ENCODE measurements around the gene VWA8. TPM values are rescaled to one million over a fixed set of nuclear protein-coding genes. Genes with fewer than 3 reads are reported as not detected.
A peak's percentile ranks its signal among the peaks of the same experiment; 100 is the strongest.

VWA8 gene
- total RNA-seq, 1 experiment from 2014 or later, result 22.6 TPM

DNA sequence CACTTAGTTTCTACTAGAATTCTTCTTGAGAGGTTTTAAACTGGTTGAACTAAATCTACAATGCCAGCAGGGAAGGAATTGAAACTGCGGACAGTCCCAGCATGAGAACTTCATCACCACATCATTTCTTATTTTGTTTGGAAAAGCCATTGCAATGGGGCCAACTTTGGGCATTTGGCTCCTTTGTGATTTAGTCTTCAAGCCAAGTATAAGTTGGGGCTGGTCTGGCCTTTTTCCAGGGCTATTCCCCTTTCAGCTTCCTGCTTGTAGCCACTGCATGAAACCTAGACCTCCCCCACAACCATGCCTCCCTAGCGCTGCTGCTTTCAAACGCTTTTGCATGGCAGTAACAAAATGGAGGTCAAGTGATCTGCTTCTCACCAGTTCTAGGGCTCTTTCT lies 361.3 kb downstream of the VWA8 start:
- DNase-seq (ENCODE audit: low read depth, low spot score), result no peak
- ChIA-PET POLR2A (no interaction called here), RAD21 (ENCODE audit: low non-redundant PET in 1 of 2, low total read pairs in 2 of 2, uncharacterized antibody in 2 of 2, unreplicated experiment in 2 of 2) (no interaction called here), CTCF (no interaction called here)
- Histone ChIP-seq H3K4me2 (ENCODE audit: low read length) (no peak overlapping the region), H4K20me1 (ENCODE audit: insufficient read depth) (no peaks in the 10 kb centered on the region), H3K9me2 (ENCODE audit: insufficient read depth) (no peaks in the 10 kb centered on the region), H3K4me1 (ENCODE audit: control insufficient read depth in 1 of 2, insufficient read depth in 2 of 2, low read length in 2 of 2) (peaks cover 4 to 11% of the 10 kb centered on the region in 2 experiments; a peak in 3 of 4 replicates), H3K27ac (ENCODE audit: low read depth, low read length) (no peak overlapping the region), H2AFZ (ENCODE audit: low read depth, low read length, poor library complexity, severe bottlenecking) (no peak overlapping the region), H3K9me3 (ENCODE audit: control insufficient read depth in 1 of 2, insufficient read depth in 1 of 2, low read depth in 1 of 2, low read length in 2 of 2) (no peaks in the 10 kb centered on the region), H3K27me3 (ENCODE audit: insufficient read depth, low read length) (no peaks in the 10 kb centered on the region), H3K36me3 (ENCODE audit: control insufficient read depth in 1 of 2, insufficient read depth in 2 of 2, low read length in 2 of 2) (no peaks in the 10 kb centered on the region), H3K4me3 (replicated peaks in 1 of 2; ENCODE audit: low read depth in 1 of 2, low read length in 2 of 2) (no peak overlapping the region), H3K9ac (ENCODE audit: low read length) (no peak overlapping the region), H3K79me2 (ENCODE audit: insufficient read depth, low read length) (no peaks in the 10 kb centered on the region)
- ATAC-seq, result no peak
- BruUV-seq (replicated peaks), result no TSS peak
- intact Hi-C loops (cut with micrococcal nuclease), result no loop called here
- TF ChIP-seq EGR1 (IDR thresholded peaks at IDR 0.05; ENCODE audit: low read depth), result no peak

DNA sequence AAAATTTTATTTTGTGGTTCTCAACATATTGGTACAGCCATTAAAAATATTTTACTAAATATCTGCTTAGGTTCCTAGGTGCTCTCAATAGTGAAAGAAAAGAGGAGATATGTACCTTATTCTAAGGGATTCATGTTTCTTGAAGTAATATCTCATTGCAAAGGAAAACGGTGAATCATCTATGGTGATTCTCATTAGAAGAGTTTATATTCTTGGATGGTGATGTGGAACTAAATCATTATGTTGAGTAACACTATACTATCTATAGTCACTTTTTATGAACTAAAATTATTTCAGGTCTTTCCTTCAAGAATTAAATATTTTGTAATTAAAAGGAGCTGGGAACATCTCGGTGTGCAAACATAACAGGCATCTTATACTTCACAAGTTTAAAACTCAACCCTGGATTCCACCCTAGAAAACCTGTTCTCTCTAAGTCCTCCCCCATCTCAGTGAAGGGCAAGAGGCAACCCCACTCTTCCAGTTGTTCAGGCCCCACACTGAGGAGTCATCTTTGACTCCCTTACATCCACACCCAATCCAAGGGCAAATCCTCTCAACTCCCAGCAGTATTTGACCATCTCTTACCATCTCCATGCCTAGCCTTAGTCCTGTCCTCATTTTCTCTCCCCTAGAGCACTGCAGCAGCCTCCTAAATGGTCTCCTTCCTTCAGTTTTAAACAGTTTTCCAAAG lies 363.4 kb downstream of the VWA8 start:
- CTCF ChIA-PET, result no interaction called here
- Histone ChIP-seq H3K9ac (ENCODE audit: low read length) (no peak overlapping the region), H3K79me2 (ENCODE audit: insufficient read depth, low read length) (no peaks in the 10 kb centered on the region), H3K9me3 (ENCODE audit: control insufficient read depth in 1 of 2, insufficient read depth in 1 of 2, low read depth in 1 of 2, low read length in 2 of 2) (no peaks in the 10 kb centered on the region), H3K27me3 (ENCODE audit: insufficient read depth, low read length) (no peaks in the 10 kb centered on the region), H3K9me2 (ENCODE audit: insufficient read depth) (no peaks in the 10 kb centered on the region), H3K4me1 (ENCODE audit: control insufficient read depth in 1 of 2, insufficient read depth in 2 of 2, low read length in 2 of 2) (no peaks in the 10 kb centered on the region), H3K4me3 (replicated peaks in 1 of 2; ENCODE audit: low read depth in 1 of 2, low read length in 2 of 2) (no peak overlapping the region), H3K36me3 (ENCODE audit: control insufficient read depth in 1 of 2, insufficient read depth in 2 of 2, low read length in 2 of 2) (no peaks in the 10 kb centered on the region), H3K4me2 (ENCODE audit: low read length) (no peak overlapping the region), H2AFZ (ENCODE audit: low read depth, low read length, poor library complexity, severe bottlenecking) (no peak overlapping the region), H3K27ac (ENCODE audit: low read depth, low read length) (no peak overlapping the region), H4K20me1 (ENCODE audit: insufficient read depth) (no peaks in the 10 kb centered on the region)
- TF ChIP-seq POLR2A (IDR thresholded peaks at IDR 0.05; ENCODE audit: borderline replicate concordance, extremely low read depth, insufficient read depth, insufficient read length), result no peak
- TF ChIP-seq CEBPB (IDR thresholded peaks at IDR 0.05; ENCODE audit: low read depth), result no peak
- DNase-seq (ENCODE audit: low read depth, low spot score) (no peak), ATAC-seq (no peak)
- BruUV-seq (replicated peaks), result no TSS peak
- POLR2A ChIA-PET, result no interaction called here
- RAD21 ChIA-PET (ENCODE audit: low non-redundant PET in 1 of 2, low total read pairs in 2 of 2, uncharacterized antibody in 2 of 2, unreplicated experiment in 2 of 2), result no interaction called here
- intact Hi-C loops (cut with micrococcal nuclease), result no loop called here

DNA sequence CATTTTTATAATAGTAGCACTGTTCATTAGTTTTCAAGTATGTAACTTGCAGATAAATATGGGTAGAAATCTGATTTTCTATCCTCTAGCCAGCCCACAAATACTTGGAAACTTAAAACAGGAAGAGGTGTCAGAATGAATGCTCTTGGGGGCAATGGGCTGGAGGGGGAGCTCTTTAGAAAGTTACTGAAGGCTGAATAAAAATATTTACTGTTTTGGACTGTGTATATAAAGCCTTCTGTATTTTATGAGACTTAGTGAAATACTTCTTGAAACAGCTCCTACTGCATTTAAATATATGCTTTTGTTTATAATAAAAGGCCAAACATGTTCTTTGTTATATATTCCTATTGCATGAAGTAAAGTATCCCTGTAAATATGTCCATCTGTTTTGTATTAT lies 364.7 kb downstream of the VWA8 start:
- no peak for DNase-seq (ENCODE audit: low read depth, low spot score)
- Histone ChIP-seq H3K9ac (ENCODE audit: low read length) (no peak overlapping the region), H3K4me2 (ENCODE audit: low read length) (no peak overlapping the region), H3K4me3 (replicated peaks in 1 of 2; ENCODE audit: low read depth in 1 of 2, low read length in 2 of 2) (no peak overlapping the region), H3K9me3 (ENCODE audit: control insufficient read depth in 1 of 2, insufficient read depth in 1 of 2, low read depth in 1 of 2, low read length in 2 of 2) (no peaks in the 10 kb centered on the region), H3K27me3 (ENCODE audit: insufficient read depth, low read length) (no peaks in the 10 kb centered on the region), H3K79me2 (ENCODE audit: insufficient read depth, low read length) (no peaks in the 10 kb centered on the region), H3K27ac (ENCODE audit: low read depth, low read length) (no peak overlapping the region), H2AFZ (ENCODE audit: low read depth, low read length, poor library complexity, severe bottlenecking) (no peak overlapping the region), H3K4me1 (ENCODE audit: control insufficient read depth in 1 of 2, insufficient read depth in 2 of 2, low read length in 2 of 2) (peaks cover 0 to 1% of the 10 kb centered on the region in 2 experiments; a peak in 1 of 4 replicates), H4K20me1 (ENCODE audit: insufficient read depth) (no peaks in the 10 kb centered on the region), H3K36me3 (ENCODE audit: control insufficient read depth in 1 of 2, insufficient read depth in 2 of 2, low read length in 2 of 2) (no peaks in the 10 kb centered on the region), H3K9me2 (ENCODE audit: insufficient read depth) (no peaks in the 10 kb centered on the region)
- BruUV-seq (replicated peaks), result no TSS peak
- no peak for ATAC-seq
- CTCF ChIA-PET, result no interaction called here
- intact Hi-C loops (cut with micrococcal nuclease), result no loop called here
- POLR2A ChIA-PET, result no interaction called here
- TF ChIP-seq, protein P1, sequence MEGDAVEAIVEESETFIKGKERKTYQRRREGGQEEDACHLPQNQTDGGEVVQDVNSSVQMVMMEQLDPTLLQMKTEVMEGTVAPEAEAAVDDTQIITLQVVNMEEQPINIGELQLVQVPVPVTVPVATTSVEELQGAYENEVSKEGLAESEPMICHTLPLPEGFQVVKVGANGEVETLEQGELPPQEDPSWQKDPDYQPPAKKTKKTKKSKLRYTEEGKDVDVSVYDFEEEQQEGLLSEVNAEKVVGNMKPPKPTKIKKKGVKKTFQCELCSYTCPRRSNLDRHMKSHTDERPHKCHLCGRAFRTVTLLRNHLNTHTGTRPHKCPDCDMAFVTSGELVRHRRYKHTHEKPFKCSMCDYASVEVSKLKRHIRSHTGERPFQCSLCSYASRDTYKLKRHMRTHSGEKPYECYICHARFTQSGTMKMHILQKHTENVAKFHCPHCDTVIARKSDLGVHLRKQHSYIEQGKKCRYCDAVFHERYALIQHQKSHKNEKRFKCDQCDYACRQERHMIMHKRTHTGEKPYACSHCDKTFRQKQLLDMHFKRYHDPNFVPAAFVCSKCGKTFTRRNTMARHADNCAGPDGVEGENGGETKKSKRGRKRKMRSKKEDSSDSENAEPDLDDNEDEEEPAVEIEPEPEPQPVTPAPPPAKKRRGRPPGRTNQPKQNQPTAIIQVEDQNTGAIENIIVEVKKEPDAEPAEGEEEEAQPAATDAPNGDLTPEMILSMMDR (IDR thresholded peaks at IDR 0.05 in 2 of 3, conservative IDR thresholded peaks at IDR 0.05 in 1 of 3; ENCODE audit: borderline replicate concordance in 1 of 3, insufficient read depth in 1 of 3, low read depth in 2 of 3, low read length in 2 of 3), result 0 out of 6 replicates have a peak, but pooled peaks of 1 of the 3 experiments have one; percentile 13
- no peak for TF ChIP-seq SIN3A (IDR thresholded peaks at IDR 0.05; ENCODE audit: low read depth)
- RAD21 ChIA-PET (ENCODE audit: low non-redundant PET in 1 of 2, low total read pairs in 2 of 2, uncharacterized antibody in 2 of 2, unreplicated experiment in 2 of 2), result no interaction called here

All from HCT116 (cell line).